Body of pancreas (tissue), 4 donors: ENCODE data around the gene ATP1A4.

Source experiments
- CTCF ChIP-seq, 7 experiments: fragments of 450-650 bp in 4 of 7; fragments of 200-600 bp in 3 of 7; sonication (generic) in 3 of 7; IDR thresholded peaks; one replicate each; pipeline ENCODE4 v1.5.1; 2016 to 2019; ENCODE audit warnings: antibody characterized with exemption in 7 of 7
- POLR2A ChIP-seq, 3 donors: fragments of 450-650 bp; IDR thresholded peaks; one replicate each; pipeline ENCODE4 v1.6.1; 2016; ENCODE audit warnings: antibody characterized with exemption in 3 of 3, mild to moderate bottlenecking in 2 of 3

- TF ChIP-seq CTCF (IDR thresholded peaks at IDR 0.05) (no peak), POLR2A (IDR thresholded peaks at IDR 0.05) (no peak)
Measured at GRCh38 chr1:160192234-160192633, 40.8 kb downstream of the ATP1A4 start.
